Fibroblast of lung (primary cell): ENCODE results near the gene TSPAN3.

Experiments used
- EZH2 ChIP-seq: IDR thresholded peaks from 2 replicates; pipeline ENCODE4 v1.5.1; 2012; ENCODE audit warnings: low read length, control low read depth, mild to moderate bottlenecking; ENCODE audit errors: missing control alignments
- TF ChIP-seq, protein P1 (sequence below), 2 donors: IDR thresholded peaks in 1 of 2; conservative IDR thresholded peaks in 1 of 2; 1 replicate in 1 of 2; 2 replicates in 1 of 2; pipeline ENCODE4 v1.5.1; 2011 to 2012; ENCODE audit warnings: low read length in 2 of 2, control low read depth in 1 of 2, inconsistent platforms in 1 of 2, low read depth in 1 of 2, mild to moderate bottlenecking in 1 of 2

DNA sequence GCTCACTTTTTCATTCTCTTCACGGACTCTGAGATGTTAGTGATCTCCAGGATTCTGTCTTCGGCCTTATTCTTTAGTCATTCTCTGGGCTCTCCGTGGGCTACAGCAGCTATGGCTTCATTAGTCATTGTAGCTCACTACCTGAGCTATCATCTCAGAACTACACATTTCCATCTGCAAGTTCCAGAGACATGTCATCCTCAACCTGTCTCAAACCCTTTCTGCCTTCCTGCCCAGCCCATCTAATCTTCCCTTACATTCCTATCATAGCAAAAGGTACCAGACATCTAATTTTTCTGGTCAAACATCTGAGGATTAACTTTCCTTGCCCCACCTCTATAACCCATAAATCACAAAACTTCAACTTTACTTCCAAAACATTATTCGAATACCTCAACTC is 13.2 kb downstream of the TSPAN3 start:
- TF ChIP-seq, protein P1, sequence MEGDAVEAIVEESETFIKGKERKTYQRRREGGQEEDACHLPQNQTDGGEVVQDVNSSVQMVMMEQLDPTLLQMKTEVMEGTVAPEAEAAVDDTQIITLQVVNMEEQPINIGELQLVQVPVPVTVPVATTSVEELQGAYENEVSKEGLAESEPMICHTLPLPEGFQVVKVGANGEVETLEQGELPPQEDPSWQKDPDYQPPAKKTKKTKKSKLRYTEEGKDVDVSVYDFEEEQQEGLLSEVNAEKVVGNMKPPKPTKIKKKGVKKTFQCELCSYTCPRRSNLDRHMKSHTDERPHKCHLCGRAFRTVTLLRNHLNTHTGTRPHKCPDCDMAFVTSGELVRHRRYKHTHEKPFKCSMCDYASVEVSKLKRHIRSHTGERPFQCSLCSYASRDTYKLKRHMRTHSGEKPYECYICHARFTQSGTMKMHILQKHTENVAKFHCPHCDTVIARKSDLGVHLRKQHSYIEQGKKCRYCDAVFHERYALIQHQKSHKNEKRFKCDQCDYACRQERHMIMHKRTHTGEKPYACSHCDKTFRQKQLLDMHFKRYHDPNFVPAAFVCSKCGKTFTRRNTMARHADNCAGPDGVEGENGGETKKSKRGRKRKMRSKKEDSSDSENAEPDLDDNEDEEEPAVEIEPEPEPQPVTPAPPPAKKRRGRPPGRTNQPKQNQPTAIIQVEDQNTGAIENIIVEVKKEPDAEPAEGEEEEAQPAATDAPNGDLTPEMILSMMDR (conservative IDR thresholded peaks at IDR 0.05 in 1 of 2, IDR thresholded peaks at IDR 0.05 in 1 of 2; ENCODE audit: low read depth in 1 of 2, low read length in 2 of 2): no peak
- no peak for TF ChIP-seq EZH2
